ENCODE data around the gene RAB5A.

DNA sequence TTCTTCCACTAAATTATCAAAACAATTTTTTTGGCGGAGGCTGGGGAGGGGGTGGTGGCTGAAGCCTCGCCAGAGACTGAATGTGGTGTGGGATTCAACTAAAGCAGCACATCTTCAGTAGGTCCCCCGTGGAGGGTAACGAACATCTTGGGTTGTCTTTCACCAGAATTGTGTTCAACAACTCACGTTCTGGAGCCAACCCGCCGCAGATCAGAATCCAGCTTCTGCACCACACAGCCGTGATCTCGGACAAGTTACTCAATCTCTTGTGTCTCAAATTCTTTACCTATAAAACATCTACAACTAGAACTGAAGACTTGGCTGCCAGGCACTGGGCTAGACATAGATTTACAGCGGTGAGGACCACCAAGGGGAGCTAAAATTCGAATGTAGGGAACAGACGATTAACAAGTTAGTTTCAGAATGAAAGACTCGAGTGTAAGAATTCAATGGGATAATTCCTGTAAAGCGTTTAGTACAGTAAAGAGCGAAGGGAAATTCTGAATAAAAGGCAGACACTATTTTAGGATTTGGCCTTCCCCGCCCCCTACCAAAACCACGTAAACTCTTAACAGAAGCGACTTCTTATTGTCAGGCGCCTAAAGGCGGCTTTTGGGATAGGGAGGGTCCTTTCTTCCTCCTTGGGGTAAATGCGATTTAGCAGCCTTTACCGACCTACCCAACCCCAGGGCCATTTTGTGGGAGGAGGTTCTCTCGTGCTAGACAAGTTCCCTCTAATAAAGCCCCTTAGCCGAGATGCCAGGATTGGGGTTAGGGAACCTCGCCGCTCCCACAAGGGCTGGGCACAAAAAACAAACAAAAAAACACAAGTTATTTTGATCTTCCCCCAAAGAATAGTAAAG is 697 bp upstream of the RAB5A start:
- TF ChIP-seq, protein P1, sequence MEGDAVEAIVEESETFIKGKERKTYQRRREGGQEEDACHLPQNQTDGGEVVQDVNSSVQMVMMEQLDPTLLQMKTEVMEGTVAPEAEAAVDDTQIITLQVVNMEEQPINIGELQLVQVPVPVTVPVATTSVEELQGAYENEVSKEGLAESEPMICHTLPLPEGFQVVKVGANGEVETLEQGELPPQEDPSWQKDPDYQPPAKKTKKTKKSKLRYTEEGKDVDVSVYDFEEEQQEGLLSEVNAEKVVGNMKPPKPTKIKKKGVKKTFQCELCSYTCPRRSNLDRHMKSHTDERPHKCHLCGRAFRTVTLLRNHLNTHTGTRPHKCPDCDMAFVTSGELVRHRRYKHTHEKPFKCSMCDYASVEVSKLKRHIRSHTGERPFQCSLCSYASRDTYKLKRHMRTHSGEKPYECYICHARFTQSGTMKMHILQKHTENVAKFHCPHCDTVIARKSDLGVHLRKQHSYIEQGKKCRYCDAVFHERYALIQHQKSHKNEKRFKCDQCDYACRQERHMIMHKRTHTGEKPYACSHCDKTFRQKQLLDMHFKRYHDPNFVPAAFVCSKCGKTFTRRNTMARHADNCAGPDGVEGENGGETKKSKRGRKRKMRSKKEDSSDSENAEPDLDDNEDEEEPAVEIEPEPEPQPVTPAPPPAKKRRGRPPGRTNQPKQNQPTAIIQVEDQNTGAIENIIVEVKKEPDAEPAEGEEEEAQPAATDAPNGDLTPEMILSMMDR (IDR thresholded peaks at IDR 0.05; ENCODE audit: insufficient read depth, low read depth, low read length) = no peak
- no peak for TF ChIP-seq EZH2 (IDR thresholded peaks at IDR 0.05; ENCODE audit: insufficient read depth, low read length)
